Measurements from ENCODE around the gene DHRS11. TPM values are rescaled to one million over a fixed set of nuclear protein-coding genes. Genes with fewer than 3 reads are reported as not detected.

Gene DHRS11
- total and polyA plus RNA-seq, 2 of the 8 experiments (the other 6 are each of a cell fraction or from before 2014, with no cell fraction given), result 29.5 to 63.3 TPM

GRCh38 chr17:36627101-36627500, 35.4 kb downstream of the DHRS11 start (continued):
- TF ChIP-seq, protein P1, sequence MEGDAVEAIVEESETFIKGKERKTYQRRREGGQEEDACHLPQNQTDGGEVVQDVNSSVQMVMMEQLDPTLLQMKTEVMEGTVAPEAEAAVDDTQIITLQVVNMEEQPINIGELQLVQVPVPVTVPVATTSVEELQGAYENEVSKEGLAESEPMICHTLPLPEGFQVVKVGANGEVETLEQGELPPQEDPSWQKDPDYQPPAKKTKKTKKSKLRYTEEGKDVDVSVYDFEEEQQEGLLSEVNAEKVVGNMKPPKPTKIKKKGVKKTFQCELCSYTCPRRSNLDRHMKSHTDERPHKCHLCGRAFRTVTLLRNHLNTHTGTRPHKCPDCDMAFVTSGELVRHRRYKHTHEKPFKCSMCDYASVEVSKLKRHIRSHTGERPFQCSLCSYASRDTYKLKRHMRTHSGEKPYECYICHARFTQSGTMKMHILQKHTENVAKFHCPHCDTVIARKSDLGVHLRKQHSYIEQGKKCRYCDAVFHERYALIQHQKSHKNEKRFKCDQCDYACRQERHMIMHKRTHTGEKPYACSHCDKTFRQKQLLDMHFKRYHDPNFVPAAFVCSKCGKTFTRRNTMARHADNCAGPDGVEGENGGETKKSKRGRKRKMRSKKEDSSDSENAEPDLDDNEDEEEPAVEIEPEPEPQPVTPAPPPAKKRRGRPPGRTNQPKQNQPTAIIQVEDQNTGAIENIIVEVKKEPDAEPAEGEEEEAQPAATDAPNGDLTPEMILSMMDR (IDR thresholded peaks at IDR 0.05; ENCODE audit: control extremely low read depth in 1 of 3, insufficient read depth in 1 of 3, low read depth in 1 of 3, low read length in 3 of 3), result no peak
- TF ChIP-seq EZH2 (IDR thresholded peaks at IDR 0.05; ENCODE audit: low read depth, low read length, severe bottlenecking), result no peak
- TF ChIP-seq SP2 (IDR thresholded peaks at IDR 0.05; ENCODE audit: low read length), result no peak
- TF ChIP-seq NRF1 (IDR thresholded peaks at IDR 0.05; ENCODE audit: low read depth, low read length), result no peak
- TF ChIP-seq KDM4A (IDR thresholded peaks at IDR 0.05; ENCODE audit: low read depth, low read length, severe bottlenecking), result no peak
- no peak for TF ChIP-seq ASH2L (IDR thresholded peaks at IDR 0.05; ENCODE audit: low read length)
- TF ChIP-seq TCF12 (IDR thresholded peaks at IDR 0.05; ENCODE audit: low read depth, low read length), result no peak
- no peak for TF ChIP-seq RXRA (IDR thresholded peaks at IDR 0.05; ENCODE audit: insufficient read depth, low read depth, low read length)
- TF ChIP-seq EP300 (IDR thresholded peaks at IDR 0.05; ENCODE audit: borderline replicate concordance in 1 of 2, low read depth in 2 of 2, low read length in 2 of 2), result no peak
